HepG2 (cell line): ENCODE data around the gene SFXN2.

Source experiments
- ATF3 ChIP-seq: sonication (generic); formaldehyde crosslinking; IDR thresholded peaks from 2 replicates; pipeline ENCODE4 v1.4.0; 2020; ENCODE audit warnings: missing genetic modification reagents
- CTCF ChIP-seq: sonication (generic); formaldehyde crosslinking; IDR thresholded peaks from 2 replicates; pipeline ENCODE4 v1.5.0; 2020; ENCODE audit warnings: mild to moderate bottlenecking, missing genetic modification reagents, moderate library complexity
- MAX ChIP-seq: IDR thresholded peaks from 2 replicates; pipeline ENCODE4 v1.6.1; 2012; ENCODE audit warnings: inconsistent platforms
- NR2C2 ChIP-seq: sonication (generic); formaldehyde crosslinking; IDR thresholded peaks from 2 replicates; pipeline ENCODE4 v1.4.0; 2020; ENCODE audit warnings: missing genetic modification reagents, mild to moderate bottlenecking, moderate library complexity, borderline replicate concordance
- PBX2 ChIP-seq: IDR thresholded peaks from 2 replicates; pipeline ENCODE4 v1.6.1; 2016; ENCODE audit warnings: control low read depth
- RFXAP ChIP-seq: sonication (generic); formaldehyde crosslinking; IDR thresholded peaks from 2 replicates; pipeline ENCODE4 v1.4.0; 2020; ENCODE audit warnings: missing genetic modification reagents, borderline replicate concordance
- SP5 ChIP-seq: IDR thresholded peaks from 2 replicates; pipeline ENCODE4 v1.6.1; 2016; ENCODE audit warnings: low read depth, borderline replicate concordance
- ZBTB46 ChIP-seq: sonication (generic); formaldehyde crosslinking; IDR thresholded peaks from 2 replicates; pipeline ENCODE4 v1.4.0; 2020; ENCODE audit warnings: mild to moderate bottlenecking, missing genetic modification reagents, borderline replicate concordance
- ZNF207 ChIP-seq: fragments of 450-650 bp; IDR thresholded peaks from 2 replicates; pipeline ENCODE4 v1.6.1; 2016; ENCODE audit warnings: antibody characterized with exemption, borderline replicate concordance
- ZNF747 ChIP-seq: sonication (generic); formaldehyde crosslinking; IDR thresholded peaks from 2 replicates; pipeline ENCODE4 v1.8.1; 2023; ENCODE audit warnings: missing genetic modification reagents, mild to moderate bottlenecking, borderline replicate concordance

- no peak for TF ChIP-seq MAX
- TF ChIP-seq ZNF747 (CRISPR knock-in tag) = no peak
- no peak for TF ChIP-seq PBX2 (CRISPR knock-in tag)
- no peak for TF ChIP-seq RFXAP (CRISPR knock-in tag)
- no peak for TF ChIP-seq CTCF (CRISPR knock-in tag)
- no peak for TF ChIP-seq ZNF207
- no peak for TF ChIP-seq ATF3
- TF ChIP-seq NR2C2 (CRISPR knock-in tag) = no peak
- TF ChIP-seq SP5 (CRISPR knock-in tag) = no peak
- no peak for TF ChIP-seq ZBTB46 (CRISPR knock-in tag)
Measured at GRCh38 chr10:102781921-102782557, 67.6 kb downstream of the SFXN2 start.
